ENCODE results near the gene TMEM163. TPM values are rescaled to one million over a fixed set of nuclear protein-coding genes. Genes with fewer than 3 reads are reported as not detected.

TMEM163 gene
- total and polyA plus RNA-seq, 7 donors, result 0.28 to 2.6 (median 1.1) TPM; not detected in 1

DNA sequence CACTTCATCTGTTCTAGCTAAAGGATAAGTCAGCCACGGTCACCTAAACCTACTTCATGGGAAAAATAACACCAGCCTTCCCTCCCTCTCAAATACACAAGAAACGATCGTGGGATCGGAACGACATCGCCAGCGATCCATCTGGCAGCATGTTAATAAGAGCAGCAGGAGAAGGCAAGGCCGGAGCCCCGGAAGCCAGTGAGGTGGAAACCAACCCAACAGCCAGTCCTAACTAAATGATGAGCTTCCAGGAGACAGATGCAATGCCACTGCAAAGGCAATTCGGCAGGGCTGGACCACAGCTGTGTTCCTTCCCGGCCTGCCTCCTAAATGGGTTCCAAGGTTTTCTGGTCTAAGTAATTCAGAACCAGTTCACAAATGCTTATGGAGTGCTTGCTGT lies 117.5 kb downstream of the TMEM163 start:
- WGBS, 2 donors, result 93% methylated on average over 11 of the region's 11 CpGs
- Histone ChIP-seq H3K27me3 (no peaks in the 10 kb centered on the region), H3K9me3 (no peaks in the 10 kb centered on the region), H3K4me1 (no peaks in the 10 kb centered on the region), H3K36me3 (no peaks in the 10 kb centered on the region), H3K4me3 (no peak overlapping the region), H3K27ac (no peak overlapping the region)
- TF ChIP-seq EP300 (IDR thresholded peaks at IDR 0.05) (no peak), POLR2AphosphoS5 (IDR thresholded peaks at IDR 0.05) (no peak)
- TF ChIP-seq, protein P1, sequence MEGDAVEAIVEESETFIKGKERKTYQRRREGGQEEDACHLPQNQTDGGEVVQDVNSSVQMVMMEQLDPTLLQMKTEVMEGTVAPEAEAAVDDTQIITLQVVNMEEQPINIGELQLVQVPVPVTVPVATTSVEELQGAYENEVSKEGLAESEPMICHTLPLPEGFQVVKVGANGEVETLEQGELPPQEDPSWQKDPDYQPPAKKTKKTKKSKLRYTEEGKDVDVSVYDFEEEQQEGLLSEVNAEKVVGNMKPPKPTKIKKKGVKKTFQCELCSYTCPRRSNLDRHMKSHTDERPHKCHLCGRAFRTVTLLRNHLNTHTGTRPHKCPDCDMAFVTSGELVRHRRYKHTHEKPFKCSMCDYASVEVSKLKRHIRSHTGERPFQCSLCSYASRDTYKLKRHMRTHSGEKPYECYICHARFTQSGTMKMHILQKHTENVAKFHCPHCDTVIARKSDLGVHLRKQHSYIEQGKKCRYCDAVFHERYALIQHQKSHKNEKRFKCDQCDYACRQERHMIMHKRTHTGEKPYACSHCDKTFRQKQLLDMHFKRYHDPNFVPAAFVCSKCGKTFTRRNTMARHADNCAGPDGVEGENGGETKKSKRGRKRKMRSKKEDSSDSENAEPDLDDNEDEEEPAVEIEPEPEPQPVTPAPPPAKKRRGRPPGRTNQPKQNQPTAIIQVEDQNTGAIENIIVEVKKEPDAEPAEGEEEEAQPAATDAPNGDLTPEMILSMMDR (IDR thresholded peaks at IDR 0.05), result no peak
- intact Hi-C loops (cut with DNase I), result no loop called here
- DNase-seq, result no peak

DNA sequence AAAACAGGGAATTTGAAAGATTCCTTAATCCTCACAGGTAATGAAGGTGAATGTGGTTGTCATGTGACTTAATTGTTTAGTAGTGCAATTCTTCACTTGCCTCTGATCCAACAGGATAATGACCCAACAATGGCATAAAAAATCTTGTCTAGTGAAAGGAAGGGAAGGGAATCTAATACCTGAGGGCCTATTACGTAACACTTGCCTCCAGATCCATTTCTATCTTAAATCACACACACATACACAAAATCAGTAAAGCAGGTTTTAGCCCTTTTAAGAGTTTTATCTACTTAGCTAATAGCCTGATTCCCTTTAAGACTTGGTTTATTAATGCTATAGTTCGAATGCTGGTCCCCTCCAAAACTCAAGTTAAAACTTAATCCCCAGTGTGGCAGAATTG lies 118.6 kb downstream of the TMEM163 start:
- WGBS, 2 donors, result 80 to 88% methylated on average over 2 of the region's 2 CpGs
- no peaks in the 10 kb centered on the region for H3K27me3 ChIP-seq
- intact Hi-C loops (cut with DNase I), result no loop called here
- TF ChIP-seq POLR2AphosphoS5 (IDR thresholded peaks at IDR 0.05) (no peak), EP300 (IDR thresholded peaks at IDR 0.05) (no peak), POLR2A (IDR thresholded peaks at IDR 0.05) (no peak)
- TF ChIP-seq, protein P1 (IDR thresholded peaks at IDR 0.05), result no peak
- no peaks in the 10 kb centered on the region for H3K4me1 ChIP-seq
- no peak for DNase-seq
- H3K9me3 ChIP-seq, result no peaks in the 10 kb centered on the region
- no peak overlapping the region for H3K4me3 ChIP-seq
- H3K36me3 ChIP-seq, result no peaks in the 10 kb centered on the region
- no peak overlapping the region for H3K27ac ChIP-seq

DNA sequence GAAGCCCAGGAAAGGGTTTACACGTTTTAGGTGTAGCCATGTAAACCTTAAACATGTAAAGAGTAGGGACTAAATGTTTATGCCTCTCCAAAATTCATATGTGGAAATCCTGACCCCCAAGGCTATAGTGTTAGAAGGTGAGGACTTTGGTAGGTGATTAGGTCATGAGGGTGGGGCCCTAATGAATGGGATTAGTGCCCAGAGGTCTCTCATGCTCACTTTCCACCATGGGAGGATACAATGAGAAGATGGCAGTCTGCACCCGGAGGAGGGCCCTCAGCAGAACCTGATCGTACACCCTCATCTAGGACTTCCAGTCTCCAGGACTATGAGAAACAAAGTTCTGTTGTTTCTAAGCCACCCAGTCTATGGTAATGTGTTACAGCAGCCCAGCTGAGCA lies 119.6 kb downstream of the TMEM163 start:
- H3K27me3 ChIP-seq, result no peaks in the 10 kb centered on the region
- no peak for DNase-seq
- no peak for TF ChIP-seq POLR2A (IDR thresholded peaks at IDR 0.05)
- H3K4me3 ChIP-seq, result no peak overlapping the region
- no peaks in the 10 kb centered on the region for H3K36me3 ChIP-seq
- WGBS, 2 donors, result 85 to 86% methylated on average over 3 of the region's 3 CpGs
- intact Hi-C loops (cut with DNase I), result no loop called here
- H3K9me3 ChIP-seq, result no peaks in the 10 kb centered on the region
- H3K27ac ChIP-seq, result no peak overlapping the region
- no peaks in the 10 kb centered on the region for H3K4me1 ChIP-seq

DNA sequence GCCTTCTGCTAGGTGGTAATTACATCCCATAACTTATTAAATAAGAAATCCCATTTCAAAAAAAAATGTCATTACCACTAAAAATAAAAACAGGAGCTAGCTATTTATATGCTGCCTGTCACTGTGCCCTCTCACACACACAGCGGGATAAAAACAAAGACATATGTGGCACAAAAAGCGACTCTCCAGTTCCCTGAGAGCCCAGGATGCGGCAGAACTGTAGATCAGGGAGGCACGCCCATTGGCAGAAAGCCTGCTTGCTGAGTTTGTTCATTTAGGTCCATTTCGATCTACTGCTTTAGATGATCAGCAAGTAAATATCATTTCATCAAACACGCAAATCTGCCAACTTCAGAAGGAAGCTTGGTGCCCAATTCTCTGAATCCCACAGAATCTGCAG lies 124.4 kb downstream of the TMEM163 start:
- 68 to 87% methylated on average over 6 of the region's 6 CpGs for WGBS, 2 donors

DNA sequence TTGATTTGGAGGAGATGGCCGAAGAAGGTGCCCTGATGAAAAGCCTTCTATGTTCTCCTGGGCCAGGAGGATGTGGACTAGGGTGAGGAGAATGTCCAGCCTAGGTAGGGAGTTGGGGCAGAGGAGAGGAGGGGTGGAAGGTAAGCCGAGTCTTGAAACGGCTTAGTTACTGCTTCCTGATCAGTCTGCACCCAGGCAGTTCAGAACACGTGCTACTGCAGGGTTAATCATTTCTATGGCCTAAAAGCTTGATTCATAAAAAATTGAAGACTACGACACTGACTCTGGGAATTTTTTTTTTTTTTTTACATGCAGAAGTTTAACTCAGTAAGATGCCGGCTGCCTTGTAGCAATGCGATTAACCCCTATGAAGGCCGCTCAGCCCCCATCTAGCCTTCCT lies 125.3 kb downstream of the TMEM163 start:
- peaks cover 3 to 16% (median 6%) of the 10 kb centered on the region in 4 donors for H3K9me3 ChIP-seq

More for the DNA sequence above, 124.4 kb downstream of the TMEM163 start:
- TF ChIP-seq, protein P1 (IDR thresholded peaks at IDR 0.05), result no peak
- TF ChIP-seq POLR2AphosphoS5 (IDR thresholded peaks at IDR 0.05) (no peak), POLR2A (IDR thresholded peaks at IDR 0.05) (no peak), EP300 (IDR thresholded peaks at IDR 0.05) (no peak)
- H3K27ac ChIP-seq, result no peak overlapping the region
- no peaks in the 10 kb centered on the region for H3K36me3 ChIP-seq
- no peak for DNase-seq
- intact Hi-C loops (cut with DNase I), result no loop called here
- H3K4me3 ChIP-seq, result no peak overlapping the region
- peaks cover 3 to 16% (median 6%) of the 10 kb centered on the region in 4 donors for H3K9me3 ChIP-seq
- no peaks in the 10 kb centered on the region for H3K27me3 ChIP-seq
- H3K4me1 ChIP-seq, result no peaks in the 10 kb centered on the region

DNA sequence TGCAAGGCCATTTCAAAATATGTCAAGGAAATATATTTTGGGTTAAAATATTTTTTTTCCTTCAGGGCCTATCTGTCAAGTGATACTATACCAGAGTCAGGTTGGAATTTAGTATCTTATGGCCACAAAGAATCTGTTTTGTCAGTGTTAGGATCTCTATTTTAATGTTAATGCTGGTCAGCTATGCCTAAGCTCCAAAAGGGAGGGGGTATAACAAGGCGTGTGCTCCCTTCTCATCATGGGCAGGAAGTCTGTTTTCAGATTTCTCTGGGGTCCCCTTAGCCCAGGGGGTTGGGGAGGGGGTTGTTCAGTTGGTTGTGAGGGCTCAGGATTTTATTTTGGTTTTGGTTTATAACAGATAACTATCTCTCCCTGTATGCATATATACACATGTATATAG lies 126.4 kb downstream of the TMEM163 start:
- Histone ChIP-seq H3K27me3 (no peaks in the 10 kb centered on the region), H3K9me3 (peaks cover 3 to 16% (median 7%) of the 10 kb centered on the region in 4 donors), H3K27ac (no peak overlapping the region), H3K4me3 (no peak overlapping the region), H3K36me3 (no peaks in the 10 kb centered on the region), H3K4me1 (no peaks in the 10 kb centered on the region)
- intact Hi-C loops (cut with DNase I), result no loop called here
- TF ChIP-seq EP300 (IDR thresholded peaks at IDR 0.05), result no peak
- TF ChIP-seq POLR2A (IDR thresholded peaks at IDR 0.05), result no peak
- TF ChIP-seq, protein P1 (IDR thresholded peaks at IDR 0.05), result no peak
- no peak for TF ChIP-seq POLR2AphosphoS5 (IDR thresholded peaks at IDR 0.05)
- no peak for DNase-seq
- WGBS, 2 donors, result 71 to 82% methylated on average over 1 of the region's 1 CpG

More for the DNA sequence above, 125.3 kb downstream of the TMEM163 start:
- WGBS, 2 donors, result 62 to 79% methylated on average over 8 of the region's 8 CpGs
- no peak for DNase-seq
- H3K36me3 ChIP-seq, result no peaks in the 10 kb centered on the region
- no peaks in the 10 kb centered on the region for H3K27me3 ChIP-seq
- H3K27ac ChIP-seq, result no peak overlapping the region
- H3K4me1 ChIP-seq, result no peaks in the 10 kb centered on the region
- intact Hi-C loops (cut with DNase I), result no loop called here
- no peak overlapping the region for H3K4me3 ChIP-seq
- no peak for TF ChIP-seq POLR2AphosphoS5 (IDR thresholded peaks at IDR 0.05)
